Upper lobe of right lung (tissue), 1 donor: ENCODE measurements around the gene APOA5. TPM values are rescaled to one million over a fixed set of nuclear protein-coding genes. Genes with fewer than 3 reads are reported as not detected.
A peak's percentile ranks its signal among the peaks of the same experiment; 100 is the strongest.

Experiments
- ATAC-seq: fragments of 200-7000 bp; cut with Tn5 transposase; one replicate; pipeline ENCODE4 v1.9.1; 2020; ENCODE audit warnings: mild to moderate bottlenecking, moderate library complexity
- DNase-seq: peaks from one replicate; pipeline ENCODE4 v3.0.0-alpha.2; 2020
- H3K27ac ChIP-seq: fragments of 200-600 bp; one replicate; pipeline ENCODE4 v1.8.0; 2022
- H3K27me3 ChIP-seq: fragments of 200-600 bp; one replicate; pipeline ENCODE4 v1.8.0; 2022; ENCODE audit warnings: mild to moderate bottlenecking
- H3K36me3 ChIP-seq: fragments of 200-600 bp; one replicate; pipeline ENCODE4 v1.8.0; 2022
- H3K4me1 ChIP-seq: fragments of 200-600 bp; one replicate; pipeline ENCODE4 v1.8.0; 2022
- H3K4me3 ChIP-seq: fragments of 200-600 bp; one replicate; pipeline ENCODE4 v1.8.0; 2022; ENCODE audit warnings: mild to moderate bottlenecking
- H3K9me3 ChIP-seq: fragments of 200-600 bp; one replicate; pipeline ENCODE4 v1.8.0; 2022
- CTCF ChIP-seq: fragments of 200-600 bp; IDR thresholded peaks from one replicate; pipeline ENCODE4 v1.8.0; 2022; ENCODE audit warnings: antibody characterized with exemption
- intact Hi-C: fragments of 100-400 bp; cut with DNase I; formaldehyde crosslinking; loops from one replicate; pipeline ENCODE4 v1.11.0; 2022
- total RNA-seq: library from RNA; stranded (reverse); fragmentation: NEBNext Ultra II Directional; extraction: Animal tissue kit (Norgen Biotek cat#: 25700); gene quantifications from one replicate; pipeline ENCODE4 v1.2.1, GENCODE V29; 2021
- donor health status: DM: no; HTN: yes; CAD: no; lungs with severe emphysema.

The APOA5 gene
- total RNA-seq, 1 donor from 2014 or later: not detected

- Histone ChIP-seq H3K4me3 (peak overlapping the region; percentile 89), H3K9me3 (no peaks in the 10 kb centered on the region), H3K4me1 (peaks cover 21% of the 10 kb centered on the region), H3K36me3 (peaks cover 40% of the 10 kb centered on the region), H3K27ac (peak overlapping the region; percentile 93), H3K27me3 (no peaks in the 10 kb centered on the region)
- ATAC-seq: no peak
- intact Hi-C loops: loop anchor here (10.0 kb wide), 1 partner anchor 317 kb away; no protein-coding TSS in a partner anchor
- DNase-seq: no peak
- TF ChIP-seq CTCF: no peak
Observed at GRCh38 chr11:116787436-116787785, 4.3 kb downstream of the APOA5 start.

GRCh38 chr11:116786966-116787365 lies 4.7 kb downstream of the APOA5 start:
- DNase-seq (no peak), ATAC-seq (no peak)
- Histone ChIP-seq H3K27me3 (no peaks in the 10 kb centered on the region), H3K36me3 (peaks cover 45% of the 10 kb centered on the region), H3K9me3 (no peaks in the 10 kb centered on the region), H3K4me3 (peak overlapping the region; percentile 89), H3K4me1 (peaks cover 21% of the 10 kb centered on the region), H3K27ac (peak overlapping the region; percentile 93)
- intact Hi-C loops: loop anchor here (10.0 kb wide), 1 partner anchor 318 kb away; no protein-coding TSS in a partner anchor
- TF ChIP-seq CTCF: no peak

GRCh38 chr11:116786326-116786725 lies 5.4 kb downstream of the APOA5 start:
- Histone ChIP-seq H3K4me3 (no peak overlapping the region), H3K4me1 (peaks cover 16% of the 10 kb centered on the region), H3K36me3 (peaks cover 51% of the 10 kb centered on the region), H3K9me3 (no peaks in the 10 kb centered on the region), H3K27me3 (no peaks in the 10 kb centered on the region), H3K27ac (no peak overlapping the region)
- DNase-seq (no peak), ATAC-seq (no peak)
- TF ChIP-seq CTCF: no peak
- intact Hi-C loops: loop anchor here (10.0 kb wide), 1 partner anchor 318 kb away; no protein-coding TSS in a partner anchor

GRCh38 chr11:116782728-116783127 lies 9.0 kb downstream of the APOA5 start:
- peaks cover 87% of the 10 kb centered on the region for H3K36me3 ChIP-seq
- intact Hi-C loops: loop anchor here (10.0 kb wide), 1 partner anchor 322 kb away; no protein-coding TSS in a partner anchor
- H3K4me3 ChIP-seq: no peak overlapping the region
- H3K27me3 ChIP-seq: no peaks in the 10 kb centered on the region
- ATAC-seq: no peak
- no peak for DNase-seq
- no peak overlapping the region for H3K27ac ChIP-seq
- H3K4me1 ChIP-seq: peaks cover 7% of the 10 kb centered on the region
- no peak for TF ChIP-seq CTCF
- no peaks in the 10 kb centered on the region for H3K9me3 ChIP-seq

GRCh38 chr11:116778556-116778955 lies 13.1 kb downstream of the APOA5 start:
- Histone ChIP-seq H3K4me1 (peaks cover 5% of the 10 kb centered on the region), H3K9me3 (no peaks in the 10 kb centered on the region), H3K27me3 (no peaks in the 10 kb centered on the region), H3K27ac (no peak overlapping the region), H3K4me3 (no peak overlapping the region), H3K36me3 (peaks cover 79% of the 10 kb centered on the region)
- intact Hi-C loops: no loop called here
- DNase-seq: no peak
- no peak for TF ChIP-seq CTCF
- no peak for ATAC-seq

- peaks cover 9% of the 10 kb centered on the region for H3K4me1 ChIP-seq
- H3K27me3 ChIP-seq: no peaks in the 10 kb centered on the region
- no peak for TF ChIP-seq CTCF
- H3K27ac ChIP-seq: no peak overlapping the region
- ATAC-seq: no peak
- peaks cover 64% of the 10 kb centered on the region for H3K36me3 ChIP-seq
- H3K9me3 ChIP-seq: no peaks in the 10 kb centered on the region
- no peak for DNase-seq
- no peak overlapping the region for H3K4me3 ChIP-seq
- intact Hi-C loops: no loop called here
Observed at GRCh38 chr11:116777056-116777455, 14.6 kb downstream of the APOA5 start.
